HCT116 (cell line): ENCODE results near the gene UQCRH.

Source experiments
- ATF3 ChIP-seq: IDR thresholded peaks from 2 replicates; pipeline ENCODE4 v1.6.1; 2012
- EZH2 ChIP-seq: fragments of 200-600 bp; sonication (generic); IDR thresholded peaks from 2 replicates; pipeline ENCODE4 v1.6.1; 2017; ENCODE audit warnings: antibody characterized with exemption, mixed run types
- FOSL1 ChIP-seq: IDR thresholded peaks from 2 replicates; pipeline ENCODE4 v1.6.1; 2012; ENCODE audit warnings: low read depth
- POLR2A ChIP-seq: IDR thresholded peaks from 2 replicates; pipeline ENCODE4 v1.7.0; 2011; ENCODE audit warnings: borderline replicate concordance; ENCODE audit not compliant: insufficient read depth, insufficient read length; ENCODE audit errors: extremely low read depth
- REST ChIP-seq: IDR thresholded peaks from 2 replicates; pipeline ENCODE4 v1.6.1; 2012; ENCODE audit warnings: low read depth
- SP1 ChIP-seq: IDR thresholded peaks from 2 replicates; pipeline ENCODE4 v1.6.1; 2012; ENCODE audit warnings: low read depth
- TCF7L2 ChIP-seq: IDR thresholded peaks from 2 replicates; pipeline ENCODE4 v1.7.0; 2011; ENCODE audit warnings: borderline replicate concordance, inconsistent platforms; ENCODE audit not compliant: insufficient read depth, insufficient read length; ENCODE audit errors: extremely low read depth
- ZBTB33 ChIP-seq: IDR thresholded peaks from 2 replicates; pipeline ENCODE4 v1.6.1; 2011; ENCODE audit warnings: mild to moderate bottlenecking, low read length, moderate library complexity; ENCODE audit not compliant: insufficient replicate concordance; ENCODE audit errors: extremely low read depth
- TF ChIP-seq, protein P1 (sequence below), 3 experiments: fragments of 200-600 bp in 1 of 3; sonication (generic) in 1 of 3; IDR thresholded peaks in 2 of 3; conservative IDR thresholded peaks in 1 of 3; 2 replicates each; pipeline ENCODE4 v1.5.1; 2012 to 2017; ENCODE audit warnings: low read depth in 2 of 3, low read length in 2 of 3, antibody characterized with exemption in 1 of 3, borderline replicate concordance in 1 of 3, control low read depth in 1 of 3, mild to moderate bottlenecking in 1 of 3, mixed read lengths in 1 of 3, mixed run types in 1 of 3, moderate library complexity in 1 of 3; ENCODE audit not compliant: insufficient read depth in 1 of 3
- TF ChIP-seq, protein P2 (sequence below): IDR thresholded peaks from 2 replicates; pipeline ENCODE4 v1.6.1; 2012

- TF ChIP-seq, protein P1, sequence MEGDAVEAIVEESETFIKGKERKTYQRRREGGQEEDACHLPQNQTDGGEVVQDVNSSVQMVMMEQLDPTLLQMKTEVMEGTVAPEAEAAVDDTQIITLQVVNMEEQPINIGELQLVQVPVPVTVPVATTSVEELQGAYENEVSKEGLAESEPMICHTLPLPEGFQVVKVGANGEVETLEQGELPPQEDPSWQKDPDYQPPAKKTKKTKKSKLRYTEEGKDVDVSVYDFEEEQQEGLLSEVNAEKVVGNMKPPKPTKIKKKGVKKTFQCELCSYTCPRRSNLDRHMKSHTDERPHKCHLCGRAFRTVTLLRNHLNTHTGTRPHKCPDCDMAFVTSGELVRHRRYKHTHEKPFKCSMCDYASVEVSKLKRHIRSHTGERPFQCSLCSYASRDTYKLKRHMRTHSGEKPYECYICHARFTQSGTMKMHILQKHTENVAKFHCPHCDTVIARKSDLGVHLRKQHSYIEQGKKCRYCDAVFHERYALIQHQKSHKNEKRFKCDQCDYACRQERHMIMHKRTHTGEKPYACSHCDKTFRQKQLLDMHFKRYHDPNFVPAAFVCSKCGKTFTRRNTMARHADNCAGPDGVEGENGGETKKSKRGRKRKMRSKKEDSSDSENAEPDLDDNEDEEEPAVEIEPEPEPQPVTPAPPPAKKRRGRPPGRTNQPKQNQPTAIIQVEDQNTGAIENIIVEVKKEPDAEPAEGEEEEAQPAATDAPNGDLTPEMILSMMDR (IDR thresholded peaks at IDR 0.05 in 2 of 3, conservative IDR thresholded peaks at IDR 0.05 in 1 of 3; ENCODE audit: borderline replicate concordance in 1 of 3, insufficient read depth in 1 of 3, low read depth in 2 of 3, low read length in 2 of 3): no peak
- TF ChIP-seq SP1 (no peak), TCF7L2 (no peak), POLR2A (no peak), EZH2 (no peak), FOSL1 (no peak), ZBTB33 (no peak), REST (no peak), ATF3 (no peak)
- TF ChIP-seq, protein P2, sequence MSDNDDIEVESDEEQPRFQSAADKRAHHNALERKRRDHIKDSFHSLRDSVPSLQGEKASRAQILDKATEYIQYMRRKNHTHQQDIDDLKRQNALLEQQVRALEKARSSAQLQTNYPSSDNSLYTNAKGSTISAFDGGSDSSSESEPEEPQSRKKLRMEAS: no peak
Measured at GRCh38 chr1:46335081-46335480, 31.6 kb downstream of the UQCRH start.
